GM12878 (cell line): Measurements from ENCODE around the gene OVCA2. TPM values are rescaled to one million over a fixed set of nuclear protein-coding genes. Genes with fewer than 3 reads are reported as not detected.

Experiments
- ATAC-seq: fragments of 200-7000 bp; cut with Tn5 transposase; 3 replicates; pipeline ENCODE4 v1.9.1; 2020; ENCODE audit warnings: mild to moderate bottlenecking, moderate library complexity
- BruUV-seq: library from RNA; stranded (reverse); fragments of 400-500 nt; replicated peaks from 2 replicates; lab custom pipeline; 2021; lab: Mats Ljungman, UMichigan
- CTCF ChIA-PET: fragments of 300-600 bp; sonication (Branson Sonifier 250); formaldehyde crosslinking; extraction: SDS; loops from one replicate; lab custom pipeline; 2021; ENCODE audit warnings: inconsistent platforms; lab: Yijun Ruan, JAX
- POLR2A ChIA-PET: fragments of 350-600 bp; formaldehyde crosslinking; extraction: SDS; loops from one replicate; lab custom pipeline; 2021; ENCODE audit warnings: inconsistent platforms; lab: Charles Lee
- RAD21 ChIA-PET: fragments of 300-600 bp; sonication (Branson Sonifier 250); formaldehyde crosslinking; loops from one replicate; lab custom pipeline; 2023; ENCODE audit warnings: antibody characterized with exemption; ENCODE audit not compliant: unreplicated experiment; lab: Charles Lee
- SMC1A ChIA-PET: fragments of 300-600 bp; sonication (Branson Sonifier 250); formaldehyde crosslinking; loops from one replicate; lab custom pipeline; 2023; ENCODE audit not compliant: unreplicated experiment, uncharacterized antibody; lab: Charles Lee
- DNase-seq: peaks from one replicate; pipeline ENCODE4 v3.0.0-alpha.2; 2011; ENCODE audit warnings: low read depth, low spot score
- FAIRE-seq: peaks from 3 replicates; lab custom pipeline; 2011; peaks lifted over from hg19 to GRCh38; lab: Jason Lieb, UNC
- H2AFZ ChIP-seq: 2 replicates; pipeline ENCODE4 v1.6.0; 2011; ENCODE audit warnings: low read depth, low read length, control low read depth; ENCODE audit not compliant: control insufficient read depth
- H3K27ac ChIP-seq: 2 replicates; pipeline ENCODE4 v1.5.1; 2011; ENCODE audit warnings: control low read depth; ENCODE audit not compliant: control insufficient read depth, insufficient read depth
- H3K27me3 ChIP-seq, 2 experiments: replicated peaks in 1 of 2; 2 replicates each; pipeline versions ENCODE4 v1.6.0 to v1.6.1; 2011; ENCODE audit warnings: low read length in 1 of 2; ENCODE audit not compliant: control insufficient read depth in 2 of 2, insufficient read depth in 2 of 2
- H3K36me3 ChIP-seq, 2 experiments: 2 replicates each; pipeline ENCODE4 v1.5.1; 2011; ENCODE audit warnings: low read length in 1 of 2; ENCODE audit not compliant: control insufficient read depth in 2 of 2, insufficient read depth in 2 of 2
- H3K4me1 ChIP-seq: 2 replicates; pipeline ENCODE4 v1.6.1; 2011; ENCODE audit warnings: mild to moderate bottlenecking, low read length, moderate library complexity, mixed read lengths; ENCODE audit not compliant: control insufficient read depth, insufficient read depth
- H3K4me2 ChIP-seq: 2 replicates; pipeline ENCODE4 v1.6.0; 2011; ENCODE audit warnings: control low read depth; ENCODE audit not compliant: control insufficient read depth, insufficient read depth
- H3K4me3 ChIP-seq: fragments of 200-600 bp; sonication (generic); 2 replicates; pipeline ENCODE4 v1.5.1; 2016
- H3K79me2 ChIP-seq: 2 replicates; pipeline ENCODE4 v1.6.0; 2011; ENCODE audit warnings: low read length; ENCODE audit not compliant: control insufficient read depth, insufficient read depth
- H3K9ac ChIP-seq: 2 replicates; pipeline ENCODE4 v1.8.0; 2011; ENCODE audit warnings: low read length, control low read depth, mixed read lengths; ENCODE audit not compliant: control insufficient read depth, insufficient read depth
- H3K9me3 ChIP-seq: replicated peaks from 3 replicates; pipeline ENCODE4 v1.5.1; 2011; ENCODE audit warnings: mild to moderate bottlenecking, low read length; ENCODE audit not compliant: control insufficient read depth, insufficient read depth
- H4K20me1 ChIP-seq: 2 replicates; pipeline ENCODE4 v1.6.0; 2011; ENCODE audit not compliant: control insufficient read depth, insufficient read depth
- CBFB ChIP-seq: IDR thresholded peaks from 2 replicates; pipeline ENCODE4 v1.6.1; 2016; ENCODE audit warnings: antibody characterized with exemption, low read depth
- FOS ChIP-seq: IDR thresholded peaks from 3 replicates; pipeline ENCODE4 v1.6.1; 2011; ENCODE audit warnings: borderline replicate concordance; ENCODE audit not compliant: insufficient read length; ENCODE audit errors: extremely low read depth
- LARP7 ChIP-seq: fragments of 450-650 bp; IDR thresholded peaks from 2 replicates; pipeline ENCODE4 v1.6.1; 2017; ENCODE audit warnings: mild to moderate bottlenecking
- POU2F2 ChIP-seq: IDR thresholded peaks from 3 replicates; pipeline ENCODE4 v1.6.1; 2011; ENCODE audit warnings: low read depth, mild to moderate bottlenecking, low read length, borderline replicate concordance
- RCOR1 ChIP-seq: conservative IDR thresholded peaks from 2 replicates; pipeline ENCODE4 v1.6.1; 2012; ENCODE audit warnings: low read depth, low read length, improper control_type of control experiment
- RUNX3 ChIP-seq: IDR thresholded peaks from 2 replicates; pipeline ENCODE4 v1.6.1; 2012; ENCODE audit warnings: low read length, inconsistent platforms
- SREBF1 ChIP-seq: IDR thresholded peaks from 2 replicates; pipeline ENCODE4 v1.6.1; 2012; ENCODE audit warnings: mild to moderate bottlenecking, low read length
- WGBS: methylation state at CpG from one replicate; pipeline ENCODE4 v1.1.6; 2016; ENCODE audit warnings: low lambda C conversion rate; ENCODE audit not compliant: insufficient replicate concordance, insufficient coverage; ENCODE audit errors: missing lambda C conversion rate; 5-methylcytosine and 5-hydroxymethylcytosine counted together
- in situ Hi-C: fragments of 300-500 bp; cut with MboI; formaldehyde crosslinking; loops from 9 replicates; pipeline ENCODE4 v1.14.3; 2018; ENCODE audit warnings: mixed read lengths
- intact Hi-C: fragments of 100-400 bp; cut with micrococcal nuclease; formaldehyde crosslinking; loops from one replicate; pipeline ENCODE4 v1.14.2; 2022; ENCODE audit not compliant: unreplicated experiment
- polyA plus RNA-seq, 11 experiments: library from polyadenylated mRNA; depleted of rRNA in 4 of 11; unstranded in 6 of 11; stranded (reverse) in 5 of 11; fragments of >200 nt; fragmentation: Nextera tagmentation in 4 of 11; fragmentation: Illumina TruSeq in 1 of 11; extraction: Ambion mirVana in 4 of 11; extraction: Trizol in 1 of 11; gene quantifications; 1 replicate in 1 of 11; 2 replicates in 10 of 11; pipeline versions ENCODE4 v1.2.1 to v1.2.3, GENCODE V29; 2011 to 2016; ENCODE audit warnings: inconsistent platforms in 2 of 11, missing spikeins in 2 of 11, low read depth in 1 of 11
- total RNA-seq, 4 experiments: library from RNA; depleted of rRNA in 3 of 4; stranded (reverse); fragments of >200 nt in 3 of 4; fragmentation: Illumina TruSeq in 1 of 4; extraction: Trizol in 1 of 4; gene quantifications; 2 replicates each; pipeline versions ENCODE4 v1.2.1 to v1.2.3, GENCODE V29; 2013 to 2021
- TF ChIP-seq, protein P1 (sequence below): fragments of 450-650 bp; IDR thresholded peaks from 2 replicates; pipeline ENCODE4 v1.6.1; 2016; ENCODE audit warnings: mild to moderate bottlenecking, moderate library complexity, borderline replicate concordance
- TF ChIP-seq, protein P2 (sequence below): fragments of 450-650 bp; IDR thresholded peaks from 2 replicates; pipeline ENCODE4 v1.6.1; 2017; ENCODE audit warnings: mild to moderate bottlenecking
- TF ChIP-seq, protein P3 (sequence below): fragments of 450-650 bp; IDR thresholded peaks from 2 replicates; pipeline ENCODE4 v1.6.1; 2018; ENCODE audit warnings: borderline replicate concordance, mild to moderate bottlenecking; ENCODE audit not compliant: partially characterized antibody

The OVCA2 gene
- total and polyA plus RNA-seq, 10 of the 15 experiments (the other 5 are each of a cell fraction or from before 2014, with no cell fraction given): 6.1 to 75.3 (median 40.7) TPM

DNA sequence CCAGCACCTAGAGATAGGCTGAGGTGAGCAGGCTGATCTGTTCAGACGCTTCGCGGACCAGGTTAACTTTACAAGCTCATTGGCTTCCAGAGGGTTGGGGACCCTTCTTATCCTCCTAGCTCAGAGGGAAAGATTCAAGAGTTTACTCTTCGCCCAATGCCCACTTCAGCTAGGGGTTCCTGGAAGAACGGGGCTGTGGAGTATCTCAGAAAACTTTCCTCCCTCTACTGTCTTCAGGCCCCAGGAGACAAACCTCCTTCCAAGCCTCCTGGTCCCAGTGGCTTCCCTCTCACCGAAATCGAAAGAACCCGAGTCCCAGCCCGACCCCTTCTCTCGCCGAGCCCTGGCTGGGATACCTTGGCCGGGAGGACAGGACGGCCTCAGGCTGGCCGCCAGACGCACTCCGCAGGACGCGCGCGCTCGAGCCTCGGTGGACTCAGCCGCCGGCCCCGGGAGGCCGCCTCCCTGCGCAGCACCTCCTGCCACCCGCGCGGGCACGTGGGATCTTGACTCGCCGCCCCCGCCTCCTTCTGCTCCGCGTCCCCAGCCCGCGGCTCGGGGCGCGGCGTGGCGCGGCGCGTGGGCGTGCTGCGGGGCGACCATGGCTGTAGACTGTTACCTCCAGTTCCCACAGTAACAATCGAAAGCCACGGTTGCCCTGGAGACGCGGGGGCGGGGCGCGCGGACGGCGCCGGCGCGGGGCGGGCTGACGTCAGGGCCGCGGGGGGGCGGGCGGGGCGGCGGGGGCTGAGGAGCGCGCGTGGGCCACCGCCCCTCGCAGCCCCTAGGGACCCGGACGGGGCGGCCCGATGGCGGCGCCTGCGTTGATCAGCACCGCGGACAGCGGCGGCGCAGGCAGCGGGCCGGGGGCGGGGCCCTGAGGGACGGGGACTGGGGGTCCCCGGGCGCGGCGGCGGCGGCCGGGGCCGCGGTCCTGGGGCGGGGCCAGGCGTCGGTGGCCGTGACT lies 7.8 kb downstream of the OVCA2 start (continued):
- TF ChIP-seq, protein P1, sequence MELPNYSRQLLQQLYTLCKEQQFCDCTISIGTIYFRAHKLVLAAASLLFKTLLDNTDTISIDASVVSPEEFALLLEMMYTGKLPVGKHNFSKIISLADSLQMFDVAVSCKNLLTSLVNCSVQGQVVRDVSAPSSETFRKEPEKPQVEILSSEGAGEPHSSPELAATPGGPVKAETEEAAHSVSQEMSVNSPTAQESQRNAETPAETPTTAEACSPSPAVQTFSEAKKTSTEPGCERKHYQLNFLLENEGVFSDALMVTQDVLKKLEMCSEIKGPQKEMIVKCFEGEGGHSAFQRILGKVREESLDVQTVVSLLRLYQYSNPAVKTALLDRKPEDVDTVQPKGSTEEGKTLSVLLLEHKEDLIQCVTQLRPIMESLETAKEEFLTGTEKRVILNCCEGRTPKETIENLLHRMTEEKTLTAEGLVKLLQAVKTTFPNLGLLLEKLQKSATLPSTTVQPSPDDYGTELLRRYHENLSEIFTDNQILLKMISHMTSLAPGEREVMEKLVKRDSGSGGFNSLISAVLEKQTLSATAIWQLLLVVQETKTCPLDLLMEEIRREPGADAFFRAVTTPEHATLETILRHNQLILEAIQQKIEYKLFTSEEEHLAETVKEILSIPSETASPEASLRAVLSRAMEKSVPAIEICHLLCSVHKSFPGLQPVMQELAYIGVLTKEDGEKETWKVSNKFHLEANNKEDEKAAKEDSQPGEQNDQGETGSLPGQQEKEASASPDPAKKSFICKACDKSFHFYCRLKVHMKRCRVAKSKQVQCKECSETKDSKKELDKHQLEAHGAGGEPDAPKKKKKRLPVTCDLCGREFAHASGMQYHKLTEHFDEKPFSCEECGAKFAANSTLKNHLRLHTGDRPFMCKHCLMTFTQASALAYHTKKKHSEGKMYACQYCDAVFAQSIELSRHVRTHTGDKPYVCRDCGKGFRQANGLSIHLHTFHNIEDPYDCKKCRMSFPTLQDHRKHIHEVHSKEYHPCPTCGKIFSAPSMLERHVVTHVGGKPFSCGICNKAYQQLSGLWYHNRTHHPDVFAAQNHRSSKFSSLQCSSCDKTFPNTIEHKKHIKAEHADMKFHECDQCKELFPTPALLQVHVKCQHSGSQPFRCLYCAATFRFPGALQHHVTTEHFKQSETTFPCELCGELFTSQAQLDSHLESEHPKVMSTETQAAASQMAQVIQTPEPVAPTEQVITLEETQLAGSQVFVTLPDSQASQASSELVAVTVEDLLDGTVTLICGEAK: no peak

DNA sequence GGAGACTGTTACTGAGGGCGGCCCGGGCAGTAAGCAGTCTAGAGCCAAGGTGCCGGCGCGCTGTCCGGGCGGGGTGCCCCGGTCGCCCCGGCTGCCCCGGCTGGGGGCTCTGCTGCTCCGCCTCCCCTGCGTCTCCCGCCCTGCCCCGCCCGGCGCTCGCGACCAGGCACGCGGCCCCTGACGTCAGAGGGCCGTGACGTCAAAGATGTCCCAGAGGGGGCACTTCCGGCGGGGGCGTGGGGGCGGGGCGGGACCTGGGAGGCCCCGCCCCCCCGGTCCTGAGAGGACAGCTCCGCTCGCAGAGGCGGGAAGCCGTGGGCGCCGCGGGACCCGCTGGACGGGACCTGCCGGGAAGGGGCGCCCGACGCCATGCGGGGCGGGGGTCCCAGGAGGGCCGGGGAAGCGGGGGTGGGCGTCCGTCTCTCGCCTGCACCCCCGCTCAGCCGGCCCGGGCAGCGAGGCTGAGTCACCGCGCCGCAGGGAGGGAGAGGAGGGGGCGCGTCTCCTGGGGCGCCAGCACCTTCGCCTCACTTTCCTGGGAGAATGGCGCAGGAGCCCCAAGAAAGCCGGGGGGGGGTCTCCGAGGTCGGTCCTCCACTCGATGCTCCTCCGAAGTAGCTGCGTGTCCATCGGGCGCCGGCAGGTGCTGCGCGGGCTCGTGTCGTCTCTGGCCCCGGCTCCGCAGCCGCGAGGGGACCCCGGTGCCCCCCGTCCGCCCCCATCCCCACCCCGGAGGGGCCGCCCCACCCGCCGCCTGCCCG lies 8.7 kb downstream of the OVCA2 start:
- no peaks in the 10 kb centered on the region for H3K36me3 ChIP-seq
- H3K9ac ChIP-seq: no peak overlapping the region
- H3K27me3 ChIP-seq: peaks cover 2% of the 10 kb centered on the region in 2 experiments; a peak in 3 of 4 replicates
- DNase-seq (no peak), FAIRE-seq (no peak), ATAC-seq (no peak)
- ChIA-PET CTCF (interaction anchor here (1.0 kb wide), 1 partner anchor 194 kb away, joined by 4 read pairs; no protein-coding TSS in a partner anchor), RAD21 (interaction anchor here (0.9 to 1.7 kb wide), 3 partner anchors 20 to 194 kb away, joined by 3 to 6 read pairs (median 3); no protein-coding TSS in a partner anchor), SMC1A (interaction anchor here (1.8 kb wide), 1 partner anchor 195 kb away, joined by 7 read pairs; no protein-coding TSS in a partner anchor), POLR2A (no interaction called here)
- H4K20me1 ChIP-seq: no peaks in the 10 kb centered on the region
- 1% methylated on average over 25 of the region's 88 CpGs for WGBS
- H2AFZ ChIP-seq: no peak overlapping the region
- no peaks in the 10 kb centered on the region for H3K9me3 ChIP-seq
- H3K4me2 ChIP-seq: peak overlapping the region; percentile 69; the same call in 1 of the 2 replicates
- BruUV-seq: no TSS peak
- intact Hi-C loops: loop anchor here (5.0 kb wide), 1 partner anchor 287 kb away; the partner anchor contains the start of genes SGSM2 and TSR1
- H3K79me2 ChIP-seq: peaks cover 11% of the 10 kb centered on the region
- in situ Hi-C loops: loop anchor here (5.0 kb wide), 1 partner anchor 302 kb away; no protein-coding TSS in a partner anchor
- H3K4me3 ChIP-seq: peak overlapping the region; percentile 61; the same call in 1 of the 2 replicates
- H3K4me1 ChIP-seq: peaks cover 10% of the 10 kb centered on the region
- H3K27ac ChIP-seq: no peak overlapping the region
- no peak for TF ChIP-seq RUNX3
- peak; percentile 48; the same call in 1 of the 2 replicates for TF ChIP-seq LARP7
- TF ChIP-seq, protein P2, sequence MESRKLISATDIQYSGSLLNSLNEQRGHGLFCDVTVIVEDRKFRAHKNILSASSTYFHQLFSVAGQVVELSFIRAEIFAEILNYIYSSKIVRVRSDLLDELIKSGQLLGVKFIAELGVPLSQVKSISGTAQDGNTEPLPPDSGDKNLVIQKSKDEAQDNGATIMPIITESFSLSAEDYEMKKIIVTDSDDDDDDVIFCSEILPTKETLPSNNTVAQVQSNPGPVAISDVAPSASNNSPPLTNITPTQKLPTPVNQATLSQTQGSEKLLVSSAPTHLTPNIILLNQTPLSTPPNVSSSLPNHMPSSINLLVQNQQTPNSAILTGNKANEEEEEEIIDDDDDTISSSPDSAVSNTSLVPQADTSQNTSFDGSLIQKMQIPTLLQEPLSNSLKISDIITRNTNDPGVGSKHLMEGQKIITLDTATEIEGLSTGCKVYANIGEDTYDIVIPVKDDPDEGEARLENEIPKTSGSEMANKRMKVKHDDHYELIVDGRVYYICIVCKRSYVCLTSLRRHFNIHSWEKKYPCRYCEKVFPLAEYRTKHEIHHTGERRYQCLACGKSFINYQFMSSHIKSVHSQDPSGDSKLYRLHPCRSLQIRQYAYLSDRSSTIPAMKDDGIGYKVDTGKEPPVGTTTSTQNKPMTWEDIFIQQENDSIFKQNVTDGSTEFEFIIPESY: no peak
- no peak for TF ChIP-seq POU2F2
- no peak for TF ChIP-seq CBFB
- no peak for TF ChIP-seq RCOR1
- TF ChIP-seq, protein P3, sequence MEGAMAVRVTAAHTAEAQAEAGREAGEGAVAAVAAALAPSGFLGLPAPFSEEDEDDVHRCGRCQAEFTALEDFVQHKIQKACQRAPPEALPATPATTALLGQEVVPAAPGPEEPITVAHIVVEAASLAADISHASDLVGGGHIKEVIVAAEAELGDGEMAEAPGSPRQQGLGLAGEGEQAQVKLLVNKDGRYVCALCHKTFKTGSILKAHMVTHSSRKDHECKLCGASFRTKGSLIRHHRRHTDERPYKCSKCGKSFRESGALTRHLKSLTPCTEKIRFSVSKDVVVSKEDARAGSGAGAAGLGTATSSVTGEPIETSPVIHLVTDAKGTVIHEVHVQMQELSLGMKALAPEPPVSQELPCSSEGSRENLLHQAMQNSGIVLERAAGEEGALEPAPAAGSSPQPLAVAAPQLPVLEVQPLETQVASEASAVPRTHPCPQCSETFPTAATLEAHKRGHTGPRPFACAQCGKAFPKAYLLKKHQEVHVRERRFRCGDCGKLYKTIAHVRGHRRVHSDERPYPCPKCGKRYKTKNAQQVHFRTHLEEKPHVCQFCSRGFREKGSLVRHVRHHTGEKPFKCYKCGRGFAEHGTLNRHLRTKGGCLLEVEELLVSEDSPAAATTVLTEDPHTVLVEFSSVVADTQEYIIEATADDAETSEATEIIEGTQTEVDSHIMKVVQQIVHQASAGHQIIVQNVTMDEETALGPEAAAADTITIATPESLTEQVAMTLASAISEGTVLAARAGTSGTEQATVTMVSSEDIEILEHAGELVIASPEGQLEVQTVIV: no peak
- no peak for TF ChIP-seq SREBF1
- TF ChIP-seq FOS: no peak
